Measurements from ENCODE around the gene MYO15A.

Gene MYO15A

GRCh38 chr17:18129041-18129502, 20.5 kb downstream of the MYO15A start:
- FAIRE-seq (peak; percentile 92), DNase-seq (ENCODE audit: insufficient read length, low spot score) (peak; percentile 100)
- 0 out of 2 replicates have a peak, but pooled peaks have one; percentile 6 for TF ChIP-seq POLR2A (IDR thresholded peaks at IDR 0.05; ENCODE audit: low read depth, low read length)

GRCh38 chr17:18132711-18133110, 24.2 kb downstream of the MYO15A start:
- TF ChIP-seq POLR2A (IDR thresholded peaks at IDR 0.05; ENCODE audit: low read depth, low read length): no peak
- FAIRE-seq (no peak), DNase-seq (ENCODE audit: insufficient read length, low spot score) (no peak)

GRCh38 chr17:18136357-18136756, 27.8 kb downstream of the MYO15A start:
- FAIRE-seq: no peak
- no peak for DNase-seq (ENCODE audit: insufficient read length, low spot score)
- TF ChIP-seq POLR2A (IDR thresholded peaks at IDR 0.05; ENCODE audit: low read depth, low read length): no peak

GRCh38 chr17:18138065-18138749, 29.7 kb downstream of the MYO15A start:
- DNase-seq (ENCODE audit: insufficient read length, low spot score): no peak
- TF ChIP-seq POLR2A (IDR thresholded peaks at IDR 0.05; ENCODE audit: low read depth, low read length): no peak
- no peak for FAIRE-seq

GRCh38 chr17:18139092-18139491, 30.5 kb downstream of the MYO15A start:
- no peak for TF ChIP-seq POLR2A (IDR thresholded peaks at IDR 0.05; ENCODE audit: low read depth, low read length)
- FAIRE-seq (no peak), DNase-seq (ENCODE audit: insufficient read length, low spot score) (no peak)

GRCh38 chr17:18139498-18139897, 30.9 kb downstream of the MYO15A start:
- DNase-seq (ENCODE audit: insufficient read length, low spot score) (no peak), FAIRE-seq (no peak)
- no peak for TF ChIP-seq POLR2A (IDR thresholded peaks at IDR 0.05; ENCODE audit: low read depth, low read length)

GRCh38 chr17:18139949-18140348, 31.4 kb downstream of the MYO15A start:
- DNase-seq (ENCODE audit: insufficient read length, low spot score): no peak
- no peak for FAIRE-seq
- no peak for TF ChIP-seq POLR2A (IDR thresholded peaks at IDR 0.05; ENCODE audit: low read depth, low read length)

GRCh38 chr17:18140648-18141047, 32.1 kb downstream of the MYO15A start:
- FAIRE-seq (no peak), DNase-seq (ENCODE audit: insufficient read length, low spot score) (no peak)
- no peak for TF ChIP-seq POLR2A (IDR thresholded peaks at IDR 0.05; ENCODE audit: low read depth, low read length)

- no peak for TF ChIP-seq POLR2A (IDR thresholded peaks at IDR 0.05; ENCODE audit: low read depth, low read length)
- DNase-seq (ENCODE audit: insufficient read length, low spot score) (no peak), FAIRE-seq (no peak)
Measured at GRCh38 chr17:18141210-18141803, 32.8 kb downstream of the MYO15A start.

- TF ChIP-seq POLR2A (IDR thresholded peaks at IDR 0.05; ENCODE audit: low read depth, low read length): no peak
- DNase-seq (ENCODE audit: insufficient read length, low spot score) (no peak), FAIRE-seq (no peak)
Measured at GRCh38 chr17:18142417-18142816, 33.9 kb downstream of the MYO15A start.

GRCh38 chr17:18143044-18143936, 34.7 kb downstream of the MYO15A start:
- DNase-seq (ENCODE audit: insufficient read length, low spot score): no peak
- TF ChIP-seq POLR2A (IDR thresholded peaks at IDR 0.05; ENCODE audit: low read depth, low read length): no peak
- FAIRE-seq: no peak

- no peak for FAIRE-seq
- TF ChIP-seq POLR2A (IDR thresholded peaks at IDR 0.05; ENCODE audit: low read depth, low read length): no peak
- DNase-seq (ENCODE audit: insufficient read length, low spot score): no peak
Measured at GRCh38 chr17:18144261-18144660, 35.7 kb downstream of the MYO15A start.

- FAIRE-seq (no peak), DNase-seq (ENCODE audit: insufficient read length, low spot score) (no peak)
- TF ChIP-seq POLR2A (IDR thresholded peaks at IDR 0.05; ENCODE audit: low read depth, low read length): no peak
Measured at GRCh38 chr17:18144855-18145254, 36.3 kb downstream of the MYO15A start.

GRCh38 chr17:18145811-18146210, 37.3 kb downstream of the MYO15A start:
- DNase-seq (ENCODE audit: insufficient read length, low spot score) (no peak), FAIRE-seq (no peak)
- no peak for TF ChIP-seq POLR2A (IDR thresholded peaks at IDR 0.05; ENCODE audit: low read depth, low read length)
